Left renal cortex interstitium (tissue), 4 donors: Measurements from ENCODE around the gene PRR23C. TPM values are rescaled to one million over a fixed set of nuclear protein-coding genes. Genes with fewer than 3 reads are reported as not detected.
"Not testable (repeated sequence)": the region's sequence is repeated elsewhere in the genome, so short reads cannot be mapped to it uniquely, and the experiment has no call there.

ENCODE experiments used
- DNase-seq, 4 donors: peaks; one replicate each; pipeline ENCODE4 v3.0.0-alpha.2; 2013; ENCODE audit warnings: low read depth in 4 of 4, low spot score in 2 of 4, missing footprints in 1 of 4
- polyA plus RNA-seq, 4 donors: library from polyadenylated mRNA; unstranded; fragments of 120-200 nt; gene quantifications; one replicate each; pipeline ENCODE4 v1.2.1, GENCODE V29; 2013; ENCODE audit not compliant: insufficient read length in 4 of 4

Gene PRR23C
- polyA plus RNA-seq, result under 1 TPM in 3 of 4 donors, not detected in 1; 0.06 to 0.07 (median 0.06) TPM

DNA sequence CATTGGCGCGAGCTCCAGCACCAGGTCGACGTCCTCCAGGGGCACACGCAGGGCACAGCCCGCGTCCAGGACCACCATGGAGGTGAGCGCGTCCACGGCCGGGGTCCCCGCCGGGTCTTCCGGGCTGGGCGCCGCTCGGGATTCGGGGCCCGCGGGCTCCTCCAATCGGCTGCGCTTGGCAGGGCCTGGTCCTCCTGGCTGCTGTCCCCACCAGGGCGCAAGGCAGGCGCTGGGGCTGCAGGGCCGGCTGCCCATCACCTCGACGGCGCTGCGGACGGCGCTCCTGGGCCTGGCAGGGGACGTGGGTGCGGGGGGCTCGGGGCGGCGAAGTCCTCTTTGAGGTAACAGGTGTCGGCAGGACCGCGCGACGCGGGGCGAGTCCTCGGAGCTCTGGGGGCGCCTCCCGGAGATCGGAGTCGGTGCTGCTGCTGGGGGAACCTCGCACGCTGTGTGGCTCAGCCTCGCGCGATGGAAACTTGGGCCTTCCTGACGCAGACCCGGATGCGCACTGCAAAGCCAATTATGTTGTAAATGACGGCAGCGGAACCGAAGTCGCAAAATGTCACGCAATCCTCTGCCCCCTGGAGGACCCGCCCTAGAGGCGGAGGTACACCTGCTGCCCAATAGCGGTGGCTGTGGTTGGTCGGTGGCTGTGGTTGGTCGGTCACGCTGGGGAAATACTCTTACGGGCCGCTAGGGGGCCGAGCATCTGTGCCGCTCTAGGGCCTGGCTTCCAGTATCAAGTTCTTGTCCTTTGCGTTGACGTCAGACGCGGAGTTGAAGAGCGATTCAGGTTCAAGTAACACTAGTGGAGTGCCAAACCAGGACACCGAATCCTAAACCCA is at the start of gene PRR23C:
Gene PRR23C (minus strand): TSS at position 527 of the 845 bp plus-strand sequence. CDS start 272 bp downstream, at position 255.
- DNase-seq, result no peak

DNA sequence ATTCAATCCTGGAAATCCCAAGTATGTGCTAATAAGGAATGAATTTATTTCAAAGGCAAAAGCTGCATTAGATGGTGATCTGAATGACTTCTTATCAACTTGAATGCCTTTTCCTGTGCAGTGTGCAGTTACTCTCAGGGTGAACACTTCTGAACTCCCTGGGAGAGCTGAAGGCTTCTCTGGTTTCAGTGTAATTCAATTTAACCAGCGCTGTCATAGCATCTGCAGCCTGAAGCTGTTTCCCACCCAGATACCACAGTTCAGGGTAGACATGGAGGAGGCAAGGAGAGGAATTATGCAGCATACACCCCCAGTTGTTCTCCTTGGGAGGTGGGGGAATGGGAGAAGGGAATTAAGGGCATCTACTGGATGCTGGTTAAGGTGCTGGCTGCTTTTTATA is 49.1 kb upstream of the PRR23C start:
- DNase-seq, result no peak

DNA sequence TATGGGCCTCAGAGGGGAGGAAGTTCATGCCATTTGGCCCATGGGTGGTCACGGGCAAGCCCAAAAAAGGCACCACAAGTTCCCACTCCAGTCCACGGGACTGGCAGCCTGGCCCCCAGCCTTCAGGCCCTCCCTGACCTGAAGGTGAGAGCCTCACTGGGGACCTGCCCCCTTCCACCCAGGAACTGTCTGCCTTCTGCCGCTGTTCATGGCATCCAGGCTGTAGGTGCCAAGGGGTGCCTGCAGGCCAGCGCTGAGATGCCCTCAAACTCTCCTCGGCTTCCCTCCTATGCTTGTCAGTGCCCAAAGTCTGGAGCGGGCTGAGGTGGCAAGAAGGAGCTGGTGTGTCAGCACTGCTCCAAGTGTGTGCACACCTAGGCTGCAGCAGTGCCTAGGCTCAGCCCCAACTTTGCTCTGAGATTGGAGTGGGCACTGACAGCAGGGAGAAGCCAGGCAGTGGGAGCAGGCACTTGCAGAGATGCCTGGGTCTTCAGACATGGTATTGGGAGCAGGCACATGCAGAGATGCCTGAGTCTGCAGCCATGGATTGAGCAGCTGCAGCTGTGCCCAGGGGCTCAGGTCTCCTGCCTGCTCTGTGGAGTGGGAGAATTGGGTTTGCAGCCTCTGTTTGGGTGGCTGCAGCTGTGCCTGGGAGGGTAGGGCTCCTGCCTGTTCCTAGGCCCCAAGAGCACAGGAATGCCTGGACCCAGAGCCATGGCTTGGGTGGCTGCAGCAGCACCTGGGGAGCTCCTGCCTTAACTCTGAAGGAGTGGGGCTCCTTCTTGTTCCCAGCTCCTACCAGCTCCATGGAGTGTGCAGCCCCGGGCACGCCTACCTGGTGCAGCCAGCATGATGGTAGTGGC is 44.0 kb upstream of the PRR23C start:
- DNase-seq, result no peak

DNA sequence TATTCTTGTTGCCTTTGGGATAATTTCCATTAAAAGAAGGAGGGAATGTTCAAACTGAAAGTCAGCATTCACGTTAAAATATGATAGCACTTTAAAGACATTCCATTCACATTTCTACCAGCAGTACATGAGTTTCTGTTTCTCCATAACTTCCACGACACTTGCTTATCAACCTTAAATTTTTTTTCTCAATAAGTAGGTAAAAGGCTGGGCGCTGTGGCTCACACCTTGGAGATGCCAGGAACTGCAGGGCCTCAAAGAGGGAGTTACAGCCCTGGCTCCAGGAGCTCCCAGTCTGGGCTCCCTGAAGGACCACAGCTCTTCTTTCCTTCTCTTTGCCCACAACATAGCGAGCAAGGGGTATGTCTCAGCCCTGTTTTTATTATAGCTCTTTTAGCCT is 42.9 kb upstream of the PRR23C start:
- DNase-seq, result no peak

DNA sequence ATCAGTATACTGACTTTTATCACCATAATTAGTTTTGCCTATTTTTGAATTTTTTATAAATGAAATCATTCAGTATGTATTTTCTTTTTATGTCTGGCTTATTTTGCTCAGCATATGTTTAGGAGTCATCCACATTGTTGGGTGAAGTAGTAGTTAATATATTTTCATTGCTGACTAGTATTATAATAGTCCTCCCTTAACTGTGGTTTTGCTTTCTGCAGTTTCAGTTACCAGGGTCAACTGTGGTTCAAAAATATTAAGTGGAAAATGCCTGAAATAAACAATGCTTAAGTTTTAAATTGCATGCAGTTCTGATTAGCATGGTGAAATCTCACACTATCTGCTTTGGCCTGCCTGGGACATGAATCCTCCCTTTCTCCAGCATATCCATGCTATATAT is 39.5 kb upstream of the PRR23C start:
- DNase-seq, result no peak

DNA sequence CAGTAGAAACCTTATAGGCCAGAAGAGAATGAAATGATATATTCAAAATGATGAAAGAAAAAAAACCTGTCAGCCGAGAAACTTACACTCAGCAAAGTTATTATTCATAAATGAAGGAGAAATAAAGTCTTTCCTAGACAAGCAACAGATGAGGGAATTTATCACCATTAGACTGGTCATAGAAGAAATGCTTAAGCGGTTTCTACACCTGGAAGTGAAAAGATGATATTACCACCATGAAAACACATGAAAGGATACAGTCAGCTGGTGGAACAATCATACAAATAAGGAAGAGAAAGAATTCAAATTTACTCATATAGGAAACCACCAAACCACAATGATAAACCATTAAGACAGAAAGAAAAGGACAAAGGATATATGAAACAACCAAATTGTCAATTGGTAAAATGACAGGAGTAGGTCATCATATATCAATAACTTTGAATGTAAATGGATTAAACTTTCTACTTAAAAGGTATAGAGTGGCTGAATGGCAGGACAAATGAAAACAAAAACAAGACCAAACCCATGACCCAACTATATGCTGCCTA is 29.9 kb upstream of the PRR23C start:
- no peak for DNase-seq

DNA sequence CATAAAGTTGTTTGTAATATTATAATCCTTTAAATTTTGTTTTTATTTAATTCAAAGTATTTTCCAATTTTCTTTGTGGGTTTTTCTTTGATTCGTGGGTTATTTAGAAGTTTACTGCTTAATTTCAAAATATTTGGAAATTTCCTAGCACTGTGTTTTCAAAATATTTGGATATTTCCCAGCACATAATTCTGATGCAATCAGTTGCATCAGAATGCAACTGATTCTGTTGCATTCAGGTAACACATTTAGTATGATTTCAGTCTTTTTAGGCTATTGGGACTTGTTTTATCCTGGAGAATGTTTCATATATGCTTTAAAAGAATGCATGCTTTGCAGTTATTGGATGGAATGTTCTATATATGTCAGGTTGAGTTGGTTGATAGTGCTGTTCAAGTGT is 18.2 kb upstream of the PRR23C start:
- no peak for DNase-seq

DNA sequence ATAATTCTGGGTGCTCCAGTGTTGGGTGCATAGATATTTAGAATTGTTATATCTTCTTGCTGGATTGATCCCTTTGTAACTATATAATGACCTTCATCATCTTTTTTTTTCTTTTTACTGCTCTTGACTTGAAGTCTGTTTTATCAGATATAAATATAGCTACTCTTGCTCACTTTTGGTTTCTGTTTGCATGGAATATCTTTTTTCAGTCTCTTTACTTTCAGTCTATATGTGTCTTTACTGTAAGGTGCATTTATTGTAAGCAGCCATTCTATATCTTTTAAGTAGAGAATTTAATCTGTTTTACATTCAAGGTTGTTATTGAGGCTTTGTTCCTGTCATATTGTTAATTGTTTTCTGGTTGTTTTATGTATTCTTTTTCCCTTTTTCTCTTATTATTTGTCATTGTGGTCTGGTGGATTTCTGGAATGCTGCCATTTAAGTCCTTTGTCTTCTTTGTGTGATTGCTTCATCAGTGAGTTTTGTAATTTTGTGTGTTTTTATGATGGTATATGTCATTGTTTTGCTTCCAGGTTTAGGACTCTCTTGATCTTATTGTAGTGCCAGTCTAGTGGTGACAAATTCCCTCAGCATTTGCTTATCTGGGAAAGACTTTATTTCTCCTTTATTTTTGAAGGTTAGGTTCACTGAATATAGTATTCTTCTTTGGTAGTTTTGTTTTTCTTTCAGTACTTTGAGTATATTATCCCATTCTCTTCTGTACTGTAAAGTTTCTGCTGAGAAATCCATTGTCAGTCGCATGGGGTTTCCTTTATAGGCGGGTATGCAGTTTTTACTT is 8.3 kb upstream of the PRR23C start:
- DNase-seq, result no peak

DNA sequence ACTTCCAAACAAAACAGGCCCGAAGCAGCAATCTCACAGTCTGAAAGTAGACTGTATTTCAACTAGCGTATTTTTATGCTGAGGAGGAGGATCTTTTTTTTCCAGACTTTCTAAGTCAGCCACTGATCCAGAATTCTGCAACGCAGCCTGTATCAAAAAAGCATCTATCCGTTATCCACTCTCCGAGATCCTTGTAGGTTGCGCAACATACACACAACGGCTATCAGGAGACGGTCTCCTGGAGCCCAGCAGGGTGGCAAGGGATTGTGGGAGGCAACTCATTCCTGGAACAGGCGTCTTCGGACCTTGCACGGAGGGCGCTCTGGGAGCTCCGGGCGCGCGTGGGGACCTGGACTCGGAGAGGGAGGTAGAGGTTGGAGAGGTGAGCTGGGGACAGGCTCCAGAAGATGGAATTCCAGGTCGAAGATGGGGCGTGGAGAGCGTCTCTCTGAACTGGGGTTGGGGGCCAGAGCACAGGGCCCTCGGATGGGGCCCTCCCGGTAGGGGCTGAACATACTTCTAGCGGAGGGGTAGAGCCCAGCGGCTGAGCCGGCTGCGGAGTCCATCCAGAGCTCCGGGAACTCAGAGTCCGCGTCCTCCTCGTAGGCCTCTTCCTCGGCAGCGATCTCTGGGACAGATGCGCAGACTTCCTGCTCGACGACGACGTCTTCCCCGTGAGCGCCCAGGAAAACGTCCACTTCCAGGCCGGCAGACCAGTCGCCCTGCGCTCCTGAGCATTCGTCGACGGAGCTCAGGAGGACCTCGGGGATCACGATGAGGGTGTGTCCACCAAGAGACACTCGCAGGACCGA is 932 bp downstream of the PRR23C start:
- DNase-seq, result no peak

DNA sequence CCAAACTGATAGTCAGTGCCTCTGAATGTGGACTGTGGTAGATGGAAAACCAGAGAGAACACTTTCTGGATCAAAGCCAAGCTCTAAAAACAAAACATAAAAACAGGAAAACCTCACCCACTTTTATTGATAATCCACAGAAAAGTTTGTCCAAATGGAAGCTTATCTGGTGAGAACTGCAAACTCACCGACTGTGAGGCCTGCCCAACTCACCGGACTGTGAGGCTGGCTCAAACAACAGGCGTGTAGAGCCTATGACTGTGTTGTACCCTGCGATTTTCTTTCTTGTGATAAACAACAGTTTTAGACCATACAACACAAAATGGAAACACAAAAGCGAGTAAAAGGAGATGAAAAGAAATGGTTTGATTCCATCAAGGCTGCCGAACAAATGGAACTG is 7.2 kb downstream of the PRR23C start:
- no peak for DNase-seq

DNA sequence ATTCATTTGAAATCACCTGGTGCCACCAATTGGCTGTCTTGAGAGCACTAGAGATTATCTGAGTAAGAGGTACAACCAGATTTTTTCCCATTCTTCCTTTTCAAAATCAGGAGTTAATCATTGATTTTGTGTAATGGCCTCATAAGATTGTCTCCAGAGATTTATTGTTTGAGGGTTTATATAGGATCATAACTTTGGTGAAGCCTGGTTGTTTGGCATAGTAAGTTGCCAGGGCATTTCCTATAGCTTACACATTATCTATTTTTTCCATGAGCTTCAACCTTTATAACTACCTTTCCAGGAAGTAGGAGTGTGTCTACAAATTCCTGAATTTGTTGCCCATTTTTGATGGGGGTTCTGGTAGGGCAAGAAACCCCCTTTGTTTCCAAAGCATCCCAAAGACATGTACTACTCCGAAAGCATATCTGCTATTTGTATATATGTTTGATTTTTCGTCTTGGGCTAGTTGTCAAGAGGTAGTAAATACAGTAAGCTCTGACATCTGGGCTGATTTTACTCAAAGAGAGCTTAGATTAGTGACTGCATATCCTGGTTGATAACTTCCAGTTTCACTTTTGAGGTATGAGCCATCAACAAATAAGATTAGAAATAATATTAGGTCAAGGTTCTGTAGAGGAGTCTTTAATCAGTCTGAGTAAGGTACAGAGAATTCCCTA is 12.2 kb downstream of the PRR23C start:
- DNase-seq, result no peak

DNA sequence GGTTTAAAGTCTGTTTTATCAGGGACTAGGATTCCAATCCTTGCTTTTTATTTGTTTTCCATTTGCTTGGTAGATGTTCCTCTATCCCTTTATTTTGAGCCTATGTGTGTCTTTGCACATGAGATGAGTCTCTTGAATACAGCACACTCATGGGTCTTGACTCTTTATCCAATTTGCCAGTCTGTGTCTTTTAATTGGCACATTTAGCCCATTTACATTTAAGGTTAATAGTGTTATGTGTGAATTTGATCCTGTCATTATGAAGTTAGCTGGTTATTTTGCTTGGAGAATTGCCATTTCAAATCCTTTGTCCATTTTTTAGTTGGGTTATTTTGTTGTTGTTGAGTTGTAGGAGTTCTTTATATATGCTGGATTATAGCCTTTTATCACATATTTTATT is 14.1 kb downstream of the PRR23C start:
- DNase-seq, result not testable (repeated sequence)

DNA sequence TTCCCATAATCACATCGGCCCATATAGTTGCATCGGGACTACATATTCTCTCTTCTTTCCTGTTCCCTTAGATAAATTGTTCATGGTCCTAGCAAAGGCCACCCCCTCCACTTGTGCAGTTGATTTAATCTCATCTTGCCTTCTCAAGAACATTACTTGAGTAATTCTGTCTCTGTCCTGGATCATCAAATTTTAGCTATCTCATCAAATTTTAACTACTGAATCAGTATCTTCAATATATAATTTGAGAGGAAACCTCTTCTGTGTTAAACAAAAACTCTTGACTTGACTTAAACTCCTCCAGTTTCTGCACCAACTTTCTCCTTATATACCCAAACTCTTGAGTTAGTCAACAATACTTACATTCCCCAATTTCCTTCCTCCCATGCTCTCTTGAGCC is 19.7 kb downstream of the PRR23C start:
- DNase-seq, result no peak

DNA sequence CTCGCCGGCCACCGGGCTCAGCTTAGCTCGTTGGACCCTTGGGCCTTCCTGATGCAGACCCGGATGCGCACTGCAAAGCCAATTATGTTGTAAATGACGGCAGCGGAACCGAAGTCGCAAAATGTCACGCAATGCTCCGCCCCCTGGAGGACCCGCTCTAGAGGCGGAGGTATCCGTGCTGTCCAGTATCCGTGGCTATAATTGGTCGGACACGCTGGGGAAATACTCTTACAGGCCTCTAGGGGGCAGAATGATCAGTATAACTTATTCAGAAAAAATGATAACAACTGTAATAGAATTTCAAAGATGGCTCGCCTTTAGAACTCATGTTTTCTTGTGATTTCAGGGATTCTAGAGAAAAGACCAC is 23.8 kb downstream of the PRR23C start, which contains the start of gene PRR23B:
Gene PRR23B (minus strand): TSS at position 59 of the 367 bp plus-strand sequence. CDS start 265 bp downstream, outside the sequence.
- DNase-seq, result no peak

DNA sequence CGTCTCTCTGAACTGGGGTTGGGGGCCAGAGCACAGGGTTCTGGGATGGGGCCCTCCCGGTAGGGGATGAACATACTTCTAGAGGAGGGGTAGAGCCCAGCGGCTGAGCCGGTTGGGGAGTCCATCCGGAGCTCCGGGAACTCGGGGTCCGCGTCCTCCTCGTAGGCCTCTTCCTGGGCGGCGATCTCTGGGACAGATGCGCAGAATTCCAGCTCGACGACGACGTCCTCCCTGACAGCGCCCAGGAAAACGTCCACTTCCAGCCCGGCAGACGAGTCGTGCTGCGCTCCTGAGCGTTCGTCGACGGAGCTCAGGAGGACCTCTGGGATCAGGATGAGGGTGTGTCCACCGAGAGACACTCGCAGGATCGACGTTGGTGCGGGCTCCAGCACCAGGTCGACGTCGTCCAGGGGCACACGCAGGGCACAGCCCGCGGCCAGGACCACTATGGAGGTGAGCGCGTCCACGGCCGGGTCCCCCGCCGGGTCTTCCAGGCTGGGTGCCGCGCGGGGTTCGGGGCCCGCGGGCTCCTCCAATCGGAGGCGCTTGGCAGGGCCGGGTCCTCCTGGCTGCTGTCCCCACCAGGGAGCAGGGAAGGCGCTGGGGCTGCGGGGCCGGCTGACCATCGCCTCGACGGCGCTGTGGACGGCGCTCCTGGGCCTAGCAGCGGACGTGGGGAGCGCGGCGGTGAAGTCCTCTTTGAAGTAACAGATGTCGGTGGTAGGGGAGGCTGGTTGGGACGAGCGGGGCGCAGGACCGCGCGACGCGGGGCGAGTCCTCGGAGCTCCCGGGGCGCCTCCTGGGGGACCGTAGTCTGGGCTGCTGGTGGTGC is 24.4 kb downstream of the PRR23C start:
- DNase-seq, result no peak

DNA sequence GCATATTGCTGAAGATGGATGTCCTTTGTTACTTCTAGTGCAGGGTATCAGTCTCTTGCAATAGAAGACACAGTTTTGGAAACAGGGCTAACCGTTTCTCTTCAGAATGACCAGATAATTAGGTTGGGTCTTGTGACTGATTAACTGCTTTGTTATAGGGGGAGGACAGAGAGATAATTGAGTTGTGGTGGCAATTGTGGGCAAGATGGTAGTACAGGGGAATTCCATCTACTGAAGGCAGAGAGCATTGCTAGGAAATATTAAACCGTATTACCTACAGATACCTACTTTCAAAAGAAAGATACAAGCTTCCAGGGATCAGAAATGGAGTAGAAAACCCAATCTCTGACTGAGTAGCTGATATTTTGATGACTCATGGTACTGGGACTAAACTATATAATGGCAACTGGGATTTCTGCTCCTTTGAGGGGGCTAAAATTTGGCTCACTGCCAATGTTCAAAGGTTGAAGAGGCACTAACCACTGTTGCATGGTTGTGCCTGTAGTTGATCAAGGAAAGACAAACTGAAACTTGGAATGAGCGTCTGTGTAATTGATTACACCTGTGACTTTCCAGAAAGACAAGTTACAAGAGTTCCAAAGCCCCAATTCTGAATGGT is 28.2 kb downstream of the PRR23C start:
- no peak for DNase-seq

DNA sequence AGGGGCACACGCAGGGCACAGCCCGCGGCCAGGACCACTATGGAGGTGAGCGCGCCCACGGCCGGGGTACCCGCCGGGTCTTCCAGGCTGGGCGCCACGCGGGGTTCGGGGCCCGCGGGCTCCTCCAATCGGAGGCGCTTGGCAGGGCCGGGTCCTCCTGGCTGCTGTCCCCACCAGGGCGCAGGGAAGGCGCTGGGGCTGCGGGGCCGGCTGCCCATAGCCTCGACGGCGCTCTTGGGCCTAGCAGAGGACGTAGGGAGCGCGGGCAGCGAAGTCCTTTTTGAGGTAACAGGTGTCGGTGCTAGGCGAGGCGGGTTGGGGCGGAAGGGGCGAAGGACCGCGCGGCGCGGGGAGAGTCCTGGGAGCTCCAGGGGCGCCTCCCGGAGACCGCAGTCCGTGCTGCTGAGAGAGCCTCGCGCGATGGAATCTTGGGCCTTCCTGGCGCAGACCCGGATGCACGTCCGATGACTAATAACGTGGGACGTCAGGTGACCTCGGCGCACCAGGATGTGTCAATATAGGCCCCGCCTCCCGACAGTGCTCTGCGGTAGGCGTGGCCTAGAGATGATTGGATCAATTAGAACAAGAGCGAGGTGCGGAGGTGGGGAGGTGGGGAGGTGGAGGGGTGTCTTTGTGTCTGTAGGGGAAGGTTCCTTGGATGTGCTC is 38.5 kb downstream of the PRR23C start, which contains the start of gene PRR23A:
Gene PRR23A (minus strand): TSS at position 218 of the 666 bp plus-strand sequence. CDS start 0 bp downstream, at position 218.
- no peak for DNase-seq
